Measurements from ENCODE around the gene CLASP1.
"Not testable (repeated sequence)": the region's sequence is repeated elsewhere in the genome, so short reads cannot be mapped to it uniquely, and the experiment has no call there.

CLASP1 gene

GRCh38 chr2:121469356-121469755 lies 179.9 kb downstream of the CLASP1 start:
- FAIRE-seq: no peak

DNA sequence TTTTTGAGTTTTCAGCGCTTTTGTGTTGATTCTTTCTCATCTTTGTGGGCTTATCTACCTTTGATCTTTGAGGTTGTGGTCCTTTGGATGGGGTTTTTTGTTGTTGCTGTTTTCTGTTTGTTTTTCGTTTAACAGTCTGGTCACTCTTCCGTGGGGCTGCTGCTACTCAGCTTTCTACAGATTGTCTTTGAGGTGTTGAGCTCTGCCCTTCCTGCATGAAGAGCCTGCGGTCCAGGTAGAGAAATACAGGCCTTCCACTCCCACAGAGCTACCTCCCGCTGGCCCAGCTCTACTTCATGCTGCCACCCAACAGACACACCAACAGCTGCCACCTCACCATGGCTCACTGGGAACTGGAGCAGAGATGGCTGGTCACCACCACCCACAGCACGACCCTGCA lies 180.3 kb downstream of the CLASP1 start:
- FAIRE-seq: no peak

DNA sequence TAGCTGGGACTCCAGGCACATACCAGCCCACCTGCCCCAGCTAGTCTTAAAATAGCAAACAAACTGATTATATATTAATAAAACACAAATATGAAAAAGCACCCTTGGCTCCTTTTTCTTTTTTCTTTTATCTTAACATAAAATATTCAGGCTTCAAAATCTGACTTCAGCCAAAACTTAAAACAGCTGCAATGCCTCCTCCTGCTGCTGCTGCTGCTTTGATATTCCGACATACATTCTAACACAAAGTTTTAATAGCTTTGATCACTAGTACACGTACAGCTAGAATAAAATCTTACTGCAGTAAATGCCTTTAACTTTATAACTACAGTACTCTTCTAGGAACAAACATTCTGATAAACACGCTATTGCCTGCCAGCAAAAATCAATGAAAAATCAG lies 190.0 kb downstream of the CLASP1 start:
- no peak for FAIRE-seq

- FAIRE-seq: no peak
Measured at GRCh38 chr2:121456325-121456724, 192.9 kb downstream of the CLASP1 start.

- FAIRE-seq: no peak
Measured at GRCh38 chr2:121455446-121455845, 193.8 kb downstream of the CLASP1 start.

- no peak for FAIRE-seq
Measured at GRCh38 chr2:121454549-121455090, 194.6 kb downstream of the CLASP1 start.

GRCh38 chr2:121451398-121451797 lies 197.9 kb downstream of the CLASP1 start:
- FAIRE-seq: no peak

DNA sequence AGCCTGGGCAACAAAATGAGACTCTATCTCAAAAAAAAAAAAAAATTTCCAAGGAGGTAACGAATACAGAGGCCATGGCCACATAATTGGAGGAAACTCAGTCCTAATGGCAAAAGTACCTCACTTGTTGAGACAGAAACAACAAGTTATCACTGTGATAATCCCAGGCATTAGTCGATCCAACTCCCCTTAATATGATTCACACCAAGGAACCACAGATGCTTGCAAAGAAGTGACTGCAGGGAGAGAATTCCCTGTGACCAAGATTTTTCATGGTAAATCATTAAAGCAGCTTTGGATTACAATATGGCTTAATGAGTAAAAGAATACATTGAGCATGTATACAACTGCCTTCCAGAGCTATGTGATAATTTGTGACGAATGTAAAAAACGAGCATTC lies 199.0 kb downstream of the CLASP1 start:
- no peak for FAIRE-seq

DNA sequence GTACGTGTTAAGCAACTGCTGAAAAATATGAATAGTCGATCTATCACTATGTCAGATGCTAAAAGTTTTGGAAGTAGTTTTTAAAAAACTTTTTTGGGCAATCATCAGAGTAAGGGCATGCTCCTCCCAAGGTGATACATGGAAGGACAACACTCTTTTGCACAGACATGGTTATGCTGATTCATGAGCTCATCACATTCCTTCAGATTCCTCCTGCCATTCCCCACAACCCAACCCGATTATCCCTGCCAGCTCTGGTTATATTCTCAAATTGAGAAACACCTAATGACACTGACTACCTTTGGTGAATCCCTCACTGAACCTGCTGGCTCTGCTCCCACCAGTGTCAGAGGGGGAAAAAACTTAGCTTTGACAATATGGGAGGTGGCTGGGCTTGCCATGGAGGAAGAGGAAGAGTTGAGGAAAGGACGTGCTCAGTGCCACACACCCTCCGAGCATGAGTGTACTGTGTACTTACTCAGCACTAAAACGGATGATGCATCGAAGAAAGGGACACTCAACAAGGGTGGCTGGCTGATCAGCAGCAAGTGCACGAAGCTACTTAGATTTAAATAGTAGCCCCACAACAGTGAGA lies 202.5 kb downstream of the CLASP1 start:
- no peak for FAIRE-seq

DNA sequence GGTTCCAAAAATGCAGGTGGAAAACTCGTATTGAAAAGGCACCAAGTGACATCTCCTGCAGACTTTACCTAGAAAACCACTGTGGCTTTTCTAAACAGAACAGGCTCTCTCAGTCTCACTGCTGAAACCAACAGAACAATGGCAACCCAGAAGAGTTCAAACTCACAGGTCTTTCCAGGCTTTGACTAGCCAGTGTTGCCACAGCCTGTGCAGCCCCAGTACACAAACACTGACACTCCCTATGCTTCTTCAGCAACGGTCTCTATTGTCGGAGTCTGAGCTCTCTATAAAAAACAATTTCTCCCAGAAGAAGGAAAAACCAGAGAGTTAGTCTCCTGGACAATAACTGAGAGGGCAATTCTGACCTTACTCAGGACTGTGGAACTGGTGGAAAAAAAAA lies 206.4 kb downstream of the CLASP1 start:
- no peak for FAIRE-seq

- not testable (repeated sequence) for FAIRE-seq
Measured at GRCh38 chr2:121438290-121438689, 211.0 kb downstream of the CLASP1 start.

GRCh38 chr2:121436918-121437317 lies 212.3 kb downstream of the CLASP1 start:
- FAIRE-seq: no peak

DNA sequence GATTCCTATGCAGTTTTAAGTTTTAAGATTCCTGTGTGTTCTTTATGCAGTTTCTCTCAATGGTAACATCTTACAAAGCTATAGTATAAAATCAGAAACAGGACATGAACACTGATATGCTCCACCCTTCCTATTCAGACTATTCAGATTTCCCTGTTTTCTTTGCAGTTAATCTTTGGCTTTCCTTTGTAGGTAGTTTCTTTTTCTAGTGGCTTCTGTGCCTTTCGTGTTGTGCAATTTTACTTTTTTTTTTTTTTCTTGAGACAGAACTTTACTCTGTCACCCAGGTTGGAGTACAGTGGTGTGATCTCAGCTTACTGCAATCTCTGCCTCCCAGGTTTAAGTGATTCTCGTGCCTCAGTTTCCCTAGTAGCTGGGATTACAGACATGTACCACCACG lies 213.5 kb downstream of the CLASP1 start:
- no peak for FAIRE-seq

DNA sequence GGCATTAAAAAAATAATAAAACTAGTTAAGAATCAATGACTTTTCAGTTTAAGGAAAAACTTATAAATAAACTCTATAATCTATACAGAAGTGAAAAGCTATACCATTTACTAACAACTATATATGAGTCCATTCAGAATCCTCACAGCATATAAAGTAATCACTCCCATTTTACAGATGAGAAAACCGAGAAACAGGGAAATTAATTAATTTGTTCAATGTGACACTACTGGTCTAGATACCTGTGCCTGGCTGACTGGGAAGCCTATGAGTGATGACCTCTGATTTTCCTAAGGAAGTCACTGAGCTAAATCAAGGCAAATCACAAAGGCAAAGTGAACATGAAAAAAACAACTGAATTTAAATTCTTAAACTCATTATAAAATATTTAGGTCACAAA lies 218.0 kb downstream of the CLASP1 start:
- no peak for FAIRE-seq

DNA sequence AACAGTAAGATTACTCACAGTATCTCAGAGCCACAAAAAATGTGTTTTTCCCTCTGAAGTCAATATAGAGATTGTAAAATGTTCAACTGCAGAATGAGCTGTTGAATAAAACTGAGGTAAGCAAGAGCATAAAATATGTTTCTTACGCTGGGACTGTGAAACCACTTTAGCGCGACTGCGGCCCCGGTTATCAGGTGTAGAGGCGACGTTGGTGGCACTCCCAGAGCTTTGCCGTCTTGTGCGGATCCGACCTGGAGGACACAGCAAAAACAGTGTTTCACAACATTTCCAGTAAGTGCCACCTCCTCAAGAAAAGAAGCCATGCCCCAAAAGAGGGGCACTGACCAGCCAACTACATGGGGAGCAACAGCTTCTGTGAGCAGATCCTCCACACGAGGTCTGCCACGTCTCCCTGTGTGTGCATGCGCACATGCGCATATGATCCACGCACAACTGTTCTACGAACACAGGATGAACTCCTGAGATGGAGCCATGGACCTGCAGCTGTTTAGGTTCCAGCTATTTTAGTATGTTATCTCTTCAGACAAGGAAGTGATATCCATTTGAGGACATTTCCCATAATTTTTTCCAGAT lies 219.2 kb downstream of the CLASP1 start:
- FAIRE-seq: no peak

- no peak for FAIRE-seq
Measured at GRCh38 chr2:121429119-121429903, 220.0 kb downstream of the CLASP1 start.

DNA sequence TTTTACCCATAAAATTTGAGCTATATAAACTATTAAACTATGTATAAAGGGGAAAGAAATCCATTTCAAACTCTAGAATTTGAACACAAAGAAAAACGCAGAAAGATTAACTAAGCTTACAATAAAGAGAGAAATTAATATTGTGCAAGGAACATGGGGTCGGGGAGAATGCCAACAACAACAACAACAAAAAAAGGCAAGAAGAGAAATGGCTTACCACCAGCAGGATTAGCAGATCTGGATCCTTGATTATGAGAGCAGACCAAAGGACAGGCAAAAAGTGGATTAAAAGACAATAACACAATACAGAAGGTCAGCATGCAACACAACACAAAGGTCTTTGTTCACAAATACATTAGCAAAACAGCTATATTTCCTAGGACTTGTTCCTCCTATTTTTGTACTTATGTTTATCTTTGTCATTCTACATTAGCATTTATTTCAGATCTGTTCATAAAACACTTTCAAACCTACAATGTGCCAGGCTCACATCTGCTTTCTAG lies 222.0 kb downstream of the CLASP1 start:
- FAIRE-seq: no peak

- no peak for FAIRE-seq
Measured at GRCh38 chr2:121420486-121420885, 228.8 kb downstream of the CLASP1 start.

DNA sequence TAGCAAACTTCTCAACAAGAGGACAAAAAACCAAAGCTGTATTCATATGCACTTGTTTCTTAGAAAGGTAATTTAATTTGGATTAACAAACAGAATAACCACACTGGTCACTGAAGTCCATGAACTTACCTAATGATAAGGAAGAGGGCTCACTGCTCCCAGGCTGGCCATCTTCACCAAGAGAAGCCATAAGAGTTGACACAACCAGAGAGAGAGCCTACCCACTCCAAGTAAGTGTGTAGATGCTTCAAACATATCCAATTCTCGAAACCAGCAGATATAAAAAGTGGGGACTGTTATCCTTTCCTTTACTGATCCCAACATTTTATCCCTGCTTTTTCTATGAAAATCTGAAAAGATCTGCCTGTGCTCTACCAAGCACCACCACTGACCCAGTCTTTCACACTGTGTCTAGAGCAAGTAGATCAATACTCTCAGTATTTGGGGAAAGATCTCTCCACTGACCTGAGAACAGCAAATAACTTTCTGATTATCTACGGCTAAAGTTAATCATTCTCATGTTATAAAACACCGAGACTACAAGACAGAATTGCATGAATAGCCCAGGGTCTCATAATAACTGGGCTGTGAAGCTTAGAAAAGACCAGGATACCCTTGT lies 230.1 kb downstream of the CLASP1 start:
- no peak for FAIRE-seq

DNA sequence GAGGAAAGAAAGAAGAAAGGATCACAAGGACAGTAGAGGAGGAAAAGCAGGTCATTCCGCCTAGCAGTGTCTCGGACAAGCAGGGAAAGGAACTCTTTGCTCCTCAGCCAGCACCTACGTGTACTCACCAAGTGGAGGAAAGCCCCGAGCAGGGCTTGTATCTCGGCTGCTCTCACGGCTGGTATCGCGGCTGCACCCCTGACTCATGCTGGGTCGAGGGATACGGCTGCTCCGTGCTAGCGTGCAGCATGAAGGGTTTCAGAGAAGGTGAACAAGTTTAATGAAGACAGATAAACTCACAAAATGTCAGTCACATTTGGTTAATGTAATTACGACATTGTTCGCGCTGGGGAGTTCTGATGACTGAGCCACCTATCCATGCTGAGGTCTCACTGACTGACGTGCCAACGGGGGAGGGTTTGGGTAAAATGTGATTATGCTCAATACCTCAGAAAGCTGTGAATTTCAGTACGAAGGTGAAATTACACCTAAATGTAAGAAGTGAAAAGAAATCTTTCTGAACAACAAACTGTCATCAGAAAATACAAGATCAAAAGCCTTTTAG lies 230.7 kb downstream of the CLASP1 start:
- FAIRE-seq: no peak

- FAIRE-seq: no peak
Measured at GRCh38 chr2:121417826-121418225, 231.4 kb downstream of the CLASP1 start.

- FAIRE-seq: no peak
Measured at GRCh38 chr2:121415727-121416126, 233.5 kb downstream of the CLASP1 start.

- peak; percentile 23 for FAIRE-seq
Measured at GRCh38 chr2:121412349-121412748, 236.9 kb downstream of the CLASP1 start.
